ENCODE data around the gene PNPLA7.

- TF ChIP-seq, protein P1, sequence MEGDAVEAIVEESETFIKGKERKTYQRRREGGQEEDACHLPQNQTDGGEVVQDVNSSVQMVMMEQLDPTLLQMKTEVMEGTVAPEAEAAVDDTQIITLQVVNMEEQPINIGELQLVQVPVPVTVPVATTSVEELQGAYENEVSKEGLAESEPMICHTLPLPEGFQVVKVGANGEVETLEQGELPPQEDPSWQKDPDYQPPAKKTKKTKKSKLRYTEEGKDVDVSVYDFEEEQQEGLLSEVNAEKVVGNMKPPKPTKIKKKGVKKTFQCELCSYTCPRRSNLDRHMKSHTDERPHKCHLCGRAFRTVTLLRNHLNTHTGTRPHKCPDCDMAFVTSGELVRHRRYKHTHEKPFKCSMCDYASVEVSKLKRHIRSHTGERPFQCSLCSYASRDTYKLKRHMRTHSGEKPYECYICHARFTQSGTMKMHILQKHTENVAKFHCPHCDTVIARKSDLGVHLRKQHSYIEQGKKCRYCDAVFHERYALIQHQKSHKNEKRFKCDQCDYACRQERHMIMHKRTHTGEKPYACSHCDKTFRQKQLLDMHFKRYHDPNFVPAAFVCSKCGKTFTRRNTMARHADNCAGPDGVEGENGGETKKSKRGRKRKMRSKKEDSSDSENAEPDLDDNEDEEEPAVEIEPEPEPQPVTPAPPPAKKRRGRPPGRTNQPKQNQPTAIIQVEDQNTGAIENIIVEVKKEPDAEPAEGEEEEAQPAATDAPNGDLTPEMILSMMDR (IDR thresholded peaks at IDR 0.05) = no peak
- no peak for TF ChIP-seq POLR2A (IDR thresholded peaks at IDR 0.05)
Observed at GRCh38 chr9:137479892-137480685, 70.1 kb downstream of the PNPLA7 start.
